GM12878 (cell line): ENCODE data around the gene PHC2. TPM values are rescaled to one million over a fixed set of nuclear protein-coding genes. Genes with fewer than 3 reads are reported as not detected.

Experiments
- ATAC-seq: fragments of 200-7000 bp; cut with Tn5 transposase; 3 replicates; pipeline ENCODE4 v1.9.1; 2020; ENCODE audit warnings: mild to moderate bottlenecking, moderate library complexity
- BruUV-seq: library from RNA; stranded (reverse); fragments of 400-500 nt; replicated peaks from 2 replicates; lab custom pipeline; 2021; lab: Mats Ljungman, UMichigan
- CTCF ChIA-PET: fragments of 300-600 bp; sonication (Branson Sonifier 250); formaldehyde crosslinking; extraction: SDS; loops from one replicate; lab custom pipeline; 2021; ENCODE audit warnings: inconsistent platforms; lab: Yijun Ruan, JAX
- POLR2A ChIA-PET: fragments of 350-600 bp; formaldehyde crosslinking; extraction: SDS; loops from one replicate; lab custom pipeline; 2021; ENCODE audit warnings: inconsistent platforms; lab: Charles Lee
- RAD21 ChIA-PET: fragments of 300-600 bp; sonication (Branson Sonifier 250); formaldehyde crosslinking; loops from one replicate; lab custom pipeline; 2023; ENCODE audit warnings: antibody characterized with exemption; ENCODE audit not compliant: unreplicated experiment; lab: Charles Lee
- SMC1A ChIA-PET: fragments of 300-600 bp; sonication (Branson Sonifier 250); formaldehyde crosslinking; loops from one replicate; lab custom pipeline; 2023; ENCODE audit not compliant: unreplicated experiment, uncharacterized antibody; lab: Charles Lee
- DNase-seq: peaks from one replicate; pipeline ENCODE4 v3.0.0-alpha.2; 2011; ENCODE audit warnings: low read depth, low spot score
- FAIRE-seq: peaks from 3 replicates; lab custom pipeline; 2011; peaks lifted over from hg19 to GRCh38; lab: Jason Lieb, UNC
- H2AFZ ChIP-seq: 2 replicates; pipeline ENCODE4 v1.6.0; 2011; ENCODE audit warnings: low read depth, low read length, control low read depth; ENCODE audit not compliant: control insufficient read depth
- H3K27ac ChIP-seq: 2 replicates; pipeline ENCODE4 v1.5.1; 2011; ENCODE audit warnings: control low read depth; ENCODE audit not compliant: control insufficient read depth, insufficient read depth
- H3K27me3 ChIP-seq, 2 experiments: replicated peaks in 1 of 2; 2 replicates each; pipeline versions ENCODE4 v1.6.0 to v1.6.1; 2011; ENCODE audit warnings: low read length in 1 of 2; ENCODE audit not compliant: control insufficient read depth in 2 of 2, insufficient read depth in 2 of 2
- H3K36me3 ChIP-seq, 2 experiments: 2 replicates each; pipeline ENCODE4 v1.5.1; 2011; ENCODE audit warnings: low read length in 1 of 2; ENCODE audit not compliant: control insufficient read depth in 2 of 2, insufficient read depth in 2 of 2
- H3K4me1 ChIP-seq: 2 replicates; pipeline ENCODE4 v1.6.1; 2011; ENCODE audit warnings: mild to moderate bottlenecking, low read length, moderate library complexity, mixed read lengths; ENCODE audit not compliant: control insufficient read depth, insufficient read depth
- H3K4me2 ChIP-seq: 2 replicates; pipeline ENCODE4 v1.6.0; 2011; ENCODE audit warnings: control low read depth; ENCODE audit not compliant: control insufficient read depth, insufficient read depth
- H3K4me3 ChIP-seq: fragments of 200-600 bp; sonication (generic); 2 replicates; pipeline ENCODE4 v1.5.1; 2016
- H3K79me2 ChIP-seq: 2 replicates; pipeline ENCODE4 v1.6.0; 2011; ENCODE audit warnings: low read length; ENCODE audit not compliant: control insufficient read depth, insufficient read depth
- H3K9ac ChIP-seq: 2 replicates; pipeline ENCODE4 v1.8.0; 2011; ENCODE audit warnings: low read length, control low read depth, mixed read lengths; ENCODE audit not compliant: control insufficient read depth, insufficient read depth
- H3K9me3 ChIP-seq: replicated peaks from 3 replicates; pipeline ENCODE4 v1.5.1; 2011; ENCODE audit warnings: mild to moderate bottlenecking, low read length; ENCODE audit not compliant: control insufficient read depth, insufficient read depth
- H4K20me1 ChIP-seq: 2 replicates; pipeline ENCODE4 v1.6.0; 2011; ENCODE audit not compliant: control insufficient read depth, insufficient read depth
- CHD4 ChIP-seq: fragments of 200-600 bp; sonication (generic); IDR thresholded peaks from 2 replicates; pipeline ENCODE4 v1.6.1; 2016; ENCODE audit warnings: mild to moderate bottlenecking
- EZH2 ChIP-seq: IDR thresholded peaks from 2 replicates; pipeline ENCODE4 v1.6.1; 2012; ENCODE audit warnings: low read depth, mild to moderate bottlenecking, control low read depth, inconsistent platforms, low read length, borderline replicate concordance; ENCODE audit not compliant: control insufficient read depth
- HDAC2 ChIP-seq: fragments of 200-600 bp; sonication (generic); IDR thresholded peaks from 2 replicates; pipeline ENCODE4 v1.6.1; 2017
- KLF5 ChIP-seq: fragments of 450-650 bp; IDR thresholded peaks from 2 replicates; pipeline ENCODE4 v1.6.1; 2014; ENCODE audit warnings: mild to moderate bottlenecking; ENCODE audit not compliant: partially characterized antibody
- MYB ChIP-seq: fragments of 150-350 bp; IDR thresholded peaks from 2 replicates; pipeline ENCODE4 v1.6.1; 2014; ENCODE audit warnings: mild to moderate bottlenecking, low read depth, low read length, borderline replicate concordance
- NR2F1 ChIP-seq: fragments of 450-650 bp; conservative IDR thresholded peaks from 2 replicates; pipeline ENCODE4 v1.6.1; 2017; ENCODE audit warnings: mild to moderate bottlenecking
- SIN3A ChIP-seq: IDR thresholded peaks from 2 replicates; pipeline ENCODE4 v1.6.1; 2012; ENCODE audit warnings: low read depth, low read length, improper control_type of control experiment
- SPI1 ChIP-seq: IDR thresholded peaks from 2 replicates; pipeline ENCODE4 v1.6.1; 2011; ENCODE audit warnings: low read depth, mild to moderate bottlenecking, low read length, moderate library complexity, borderline replicate concordance; ENCODE audit not compliant: insufficient read depth
- SUZ12 ChIP-seq: fragments of 200-600 bp; sonication (generic); IDR thresholded peaks from one replicate; pipeline ENCODE4 v1.6.1; 2018; ENCODE audit warnings: antibody characterized with exemption, mild to moderate bottlenecking; ENCODE audit not compliant: unreplicated experiment
- TBL1XR1 ChIP-seq: IDR thresholded peaks from 2 replicates; pipeline ENCODE4 v1.6.1; 2012; ENCODE audit warnings: low read depth, low read length, improper control_type of control experiment
- ZBED1 ChIP-seq: IDR thresholded peaks from 2 replicates; pipeline ENCODE4 v1.6.1; 2016; ENCODE audit warnings: borderline replicate concordance
- WGBS: methylation state at CpG from one replicate; pipeline ENCODE4 v1.1.6; 2016; ENCODE audit warnings: low lambda C conversion rate; ENCODE audit not compliant: insufficient replicate concordance, insufficient coverage; ENCODE audit errors: missing lambda C conversion rate; 5-methylcytosine and 5-hydroxymethylcytosine counted together
- in situ Hi-C: fragments of 300-500 bp; cut with MboI; formaldehyde crosslinking; loops from 9 replicates; pipeline ENCODE4 v1.14.3; 2018; ENCODE audit warnings: mixed read lengths
- intact Hi-C: fragments of 100-400 bp; cut with micrococcal nuclease; formaldehyde crosslinking; loops from one replicate; pipeline ENCODE4 v1.14.2; 2022; ENCODE audit not compliant: unreplicated experiment
- polyA plus RNA-seq, 11 experiments: library from polyadenylated mRNA; depleted of rRNA in 4 of 11; unstranded in 6 of 11; stranded (reverse) in 5 of 11; fragments of >200 nt; fragmentation: Nextera tagmentation in 4 of 11; fragmentation: Illumina TruSeq in 1 of 11; extraction: Ambion mirVana in 4 of 11; extraction: Trizol in 1 of 11; gene quantifications; 1 replicate in 1 of 11; 2 replicates in 10 of 11; pipeline versions ENCODE4 v1.2.1 to v1.2.3, GENCODE V29; 2011 to 2016; ENCODE audit warnings: inconsistent platforms in 2 of 11, missing spikeins in 2 of 11, low read depth in 1 of 11
- total RNA-seq, 4 experiments: library from RNA; depleted of rRNA in 3 of 4; stranded (reverse); fragments of >200 nt in 3 of 4; fragmentation: Illumina TruSeq in 1 of 4; extraction: Trizol in 1 of 4; gene quantifications; 2 replicates each; pipeline versions ENCODE4 v1.2.1 to v1.2.3, GENCODE V29; 2013 to 2021
- TF ChIP-seq, protein P1 (sequence below): IDR thresholded peaks from 2 replicates; pipeline ENCODE4 v1.6.1; 2012; ENCODE audit warnings: low read length, inconsistent platforms
- TF ChIP-seq, protein P2 (sequence below): fragments of 450-650 bp; formaldehyde crosslinking; IDR thresholded peaks from 2 replicates; pipeline ENCODE4 v1.5.0; 2022; ENCODE audit warnings: mild to moderate bottlenecking, missing genetic modification characterization
- TF ChIP-seq, protein P3 (sequence below): IDR thresholded peaks from 2 replicates; pipeline ENCODE4 v1.6.1; 2012; ENCODE audit warnings: low read depth, low read length, improper control_type of control experiment
- TF ChIP-seq, protein P4 (sequence below): fragments of 450-650 bp; IDR thresholded peaks from 2 replicates; pipeline ENCODE4 v1.6.1; 2016; ENCODE audit warnings: mild to moderate bottlenecking, moderate library complexity, borderline replicate concordance

PHC2 gene
- total and polyA plus RNA-seq, 10 of the 15 experiments (the other 5 are each of a cell fraction or from before 2014, with no cell fraction given), result 2.0 to 35.9 (median 16.4) TPM

DNA sequence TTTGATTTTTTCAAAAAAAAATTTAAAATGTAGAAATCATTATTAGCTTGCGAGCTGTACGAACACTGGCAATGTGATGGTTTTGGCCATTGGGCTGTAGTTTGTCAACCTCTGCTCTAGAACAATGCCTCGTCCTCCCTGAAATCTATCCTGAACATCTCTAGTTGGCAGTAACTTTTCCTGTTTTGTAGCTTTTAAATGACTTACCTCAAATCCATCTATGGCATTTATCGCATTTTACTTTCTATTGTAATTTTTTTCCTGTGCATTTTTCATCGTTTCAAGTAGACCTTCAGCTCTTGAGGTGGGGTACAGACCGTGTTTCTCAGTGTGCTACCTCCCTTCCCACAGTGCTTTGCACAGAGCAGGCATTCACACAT is 79.6 kb downstream of the PHC2 start:
- Histone ChIP-seq H3K79me2 (peaks cover 39% of the 10 kb centered on the region), H3K9ac (no peak overlapping the region), H4K20me1 (no peaks in the 10 kb centered on the region; the same call in 1 of the 2 replicates), H2AFZ (no peak overlapping the region), H3K4me1 (peaks cover 18% of the 10 kb centered on the region), H3K36me3 (no peaks in the 10 kb centered on the region), H3K9me3 (no peaks in the 10 kb centered on the region), H3K4me3 (no peak overlapping the region), H3K27me3 (no peaks in the 10 kb centered on the region), H3K4me2 (peak overlapping the region; percentile 98; the same call in 1 of the 2 replicates), H3K27ac (no peak overlapping the region)
- FAIRE-seq (no peak), ATAC-seq (no peak), DNase-seq (no peak)
- ChIA-PET SMC1A (interaction anchor here (0.8 to 3.6 kb wide), 6 partner anchors 9 to 121 kb away, joined by 3 to 16 read pairs (median 4); partner anchors contain the start of gene ZSCAN20), POLR2A (interaction anchor here (0.6 to 2.0 kb wide), 5 partner anchors 12 to 311 kb away, joined by 3 to 11 read pairs (median 7); no protein-coding TSS in a partner anchor), CTCF (interaction anchor here (0.6 to 3.0 kb wide), 9 partner anchors 9 to 749 kb away, joined by 3 to 14 read pairs (median 5); no protein-coding TSS in a partner anchor), RAD21 (interaction anchor here (0.7 kb wide), 1 partner anchor 15 kb away, joined by 4 read pairs; no protein-coding TSS in a partner anchor)
- BruUV-seq, result no TSS peak
- 92% methylated on average over 6 of the region's 6 CpGs for WGBS
- in situ Hi-C loops, result no loop called here
- intact Hi-C loops, result no loop called here
- no peak for TF ChIP-seq MYB
- no peak for TF ChIP-seq EZH2
- no peak for TF ChIP-seq CHD4
- no peak for TF ChIP-seq ZBED1
- TF ChIP-seq, protein P1, sequence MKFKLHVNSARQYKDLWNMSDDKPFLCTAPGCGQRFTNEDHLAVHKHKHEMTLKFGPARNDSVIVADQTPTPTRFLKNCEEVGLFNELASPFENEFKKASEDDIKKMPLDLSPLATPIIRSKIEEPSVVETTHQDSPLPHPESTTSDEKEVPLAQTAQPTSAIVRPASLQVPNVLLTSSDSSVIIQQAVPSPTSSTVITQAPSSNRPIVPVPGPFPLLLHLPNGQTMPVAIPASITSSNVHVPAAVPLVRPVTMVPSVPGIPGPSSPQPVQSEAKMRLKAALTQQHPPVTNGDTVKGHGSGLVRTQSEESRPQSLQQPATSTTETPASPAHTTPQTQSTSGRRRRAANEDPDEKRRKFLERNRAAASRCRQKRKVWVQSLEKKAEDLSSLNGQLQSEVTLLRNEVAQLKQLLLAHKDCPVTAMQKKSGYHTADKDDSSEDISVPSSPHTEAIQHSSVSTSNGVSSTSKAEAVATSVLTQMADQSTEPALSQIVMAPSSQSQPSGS, result no peak
- TF ChIP-seq HDAC2, result no peak
- TF ChIP-seq, protein P2, sequence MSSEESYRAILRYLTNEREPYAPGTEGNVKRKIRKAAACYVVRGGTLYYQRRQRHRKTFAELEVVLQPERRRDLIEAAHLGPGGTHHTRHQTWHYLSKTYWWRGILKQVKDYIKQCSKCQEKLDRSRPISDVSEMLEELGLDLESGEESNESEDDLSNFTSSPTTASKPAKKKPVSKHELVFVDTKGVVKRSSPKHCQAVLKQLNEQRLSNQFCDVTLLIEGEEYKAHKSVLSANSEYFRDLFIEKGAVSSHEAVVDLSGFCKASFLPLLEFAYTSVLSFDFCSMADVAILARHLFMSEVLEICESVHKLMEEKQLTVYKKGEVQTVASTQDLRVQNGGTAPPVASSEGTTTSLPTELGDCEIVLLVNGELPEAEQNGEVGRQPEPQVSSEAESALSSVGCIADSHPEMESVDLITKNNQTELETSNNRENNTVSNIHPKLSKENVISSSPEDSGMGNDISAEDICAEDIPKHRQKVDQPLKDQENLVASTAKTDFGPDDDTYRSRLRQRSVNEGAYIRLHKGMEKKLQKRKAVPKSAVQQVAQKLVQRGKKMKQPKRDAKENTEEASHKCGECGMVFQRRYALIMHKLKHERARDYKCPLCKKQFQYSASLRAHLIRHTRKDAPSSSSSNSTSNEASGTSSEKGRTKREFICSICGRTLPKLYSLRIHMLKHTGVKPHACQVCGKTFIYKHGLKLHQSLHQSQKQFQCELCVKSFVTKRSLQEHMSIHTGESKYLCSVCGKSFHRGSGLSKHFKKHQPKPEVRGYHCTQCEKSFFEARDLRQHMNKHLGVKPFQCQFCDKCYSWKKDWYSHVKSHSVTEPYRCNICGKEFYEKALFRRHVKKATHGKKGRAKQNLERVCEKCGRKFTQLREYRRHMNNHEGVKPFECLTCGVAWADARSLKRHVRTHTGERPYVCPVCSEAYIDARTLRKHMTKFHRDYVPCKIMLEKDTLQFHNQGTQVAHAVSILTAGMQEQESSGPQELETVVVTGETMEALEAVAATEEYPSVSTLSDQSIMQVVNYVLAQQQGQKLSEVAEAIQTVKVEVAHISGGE (CRISPR knock-in tag), result no peak
- TF ChIP-seq, protein P3, sequence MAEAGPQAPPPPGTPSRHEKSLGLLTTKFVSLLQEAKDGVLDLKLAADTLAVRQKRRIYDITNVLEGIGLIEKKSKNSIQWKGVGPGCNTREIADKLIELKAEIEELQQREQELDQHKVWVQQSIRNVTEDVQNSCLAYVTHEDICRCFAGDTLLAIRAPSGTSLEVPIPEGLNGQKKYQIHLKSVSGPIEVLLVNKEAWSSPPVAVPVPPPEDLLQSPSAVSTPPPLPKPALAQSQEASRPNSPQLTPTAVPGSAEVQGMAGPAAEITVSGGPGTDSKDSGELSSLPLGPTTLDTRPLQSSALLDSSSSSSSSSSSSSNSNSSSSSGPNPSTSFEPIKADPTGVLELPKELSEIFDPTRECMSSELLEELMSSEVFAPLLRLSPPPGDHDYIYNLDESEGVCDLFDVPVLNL, result no peak
- TF ChIP-seq NR2F1, result no peak
- TF ChIP-seq TBL1XR1, result no peak
- no peak for TF ChIP-seq KLF5
- TF ChIP-seq, protein P4, sequence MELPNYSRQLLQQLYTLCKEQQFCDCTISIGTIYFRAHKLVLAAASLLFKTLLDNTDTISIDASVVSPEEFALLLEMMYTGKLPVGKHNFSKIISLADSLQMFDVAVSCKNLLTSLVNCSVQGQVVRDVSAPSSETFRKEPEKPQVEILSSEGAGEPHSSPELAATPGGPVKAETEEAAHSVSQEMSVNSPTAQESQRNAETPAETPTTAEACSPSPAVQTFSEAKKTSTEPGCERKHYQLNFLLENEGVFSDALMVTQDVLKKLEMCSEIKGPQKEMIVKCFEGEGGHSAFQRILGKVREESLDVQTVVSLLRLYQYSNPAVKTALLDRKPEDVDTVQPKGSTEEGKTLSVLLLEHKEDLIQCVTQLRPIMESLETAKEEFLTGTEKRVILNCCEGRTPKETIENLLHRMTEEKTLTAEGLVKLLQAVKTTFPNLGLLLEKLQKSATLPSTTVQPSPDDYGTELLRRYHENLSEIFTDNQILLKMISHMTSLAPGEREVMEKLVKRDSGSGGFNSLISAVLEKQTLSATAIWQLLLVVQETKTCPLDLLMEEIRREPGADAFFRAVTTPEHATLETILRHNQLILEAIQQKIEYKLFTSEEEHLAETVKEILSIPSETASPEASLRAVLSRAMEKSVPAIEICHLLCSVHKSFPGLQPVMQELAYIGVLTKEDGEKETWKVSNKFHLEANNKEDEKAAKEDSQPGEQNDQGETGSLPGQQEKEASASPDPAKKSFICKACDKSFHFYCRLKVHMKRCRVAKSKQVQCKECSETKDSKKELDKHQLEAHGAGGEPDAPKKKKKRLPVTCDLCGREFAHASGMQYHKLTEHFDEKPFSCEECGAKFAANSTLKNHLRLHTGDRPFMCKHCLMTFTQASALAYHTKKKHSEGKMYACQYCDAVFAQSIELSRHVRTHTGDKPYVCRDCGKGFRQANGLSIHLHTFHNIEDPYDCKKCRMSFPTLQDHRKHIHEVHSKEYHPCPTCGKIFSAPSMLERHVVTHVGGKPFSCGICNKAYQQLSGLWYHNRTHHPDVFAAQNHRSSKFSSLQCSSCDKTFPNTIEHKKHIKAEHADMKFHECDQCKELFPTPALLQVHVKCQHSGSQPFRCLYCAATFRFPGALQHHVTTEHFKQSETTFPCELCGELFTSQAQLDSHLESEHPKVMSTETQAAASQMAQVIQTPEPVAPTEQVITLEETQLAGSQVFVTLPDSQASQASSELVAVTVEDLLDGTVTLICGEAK, result no peak
- no peak for TF ChIP-seq SIN3A
- no peak for TF ChIP-seq SUZ12
- TF ChIP-seq SPI1, result no peak
